ENCODE measurements around the gene LIPH.

DNA sequence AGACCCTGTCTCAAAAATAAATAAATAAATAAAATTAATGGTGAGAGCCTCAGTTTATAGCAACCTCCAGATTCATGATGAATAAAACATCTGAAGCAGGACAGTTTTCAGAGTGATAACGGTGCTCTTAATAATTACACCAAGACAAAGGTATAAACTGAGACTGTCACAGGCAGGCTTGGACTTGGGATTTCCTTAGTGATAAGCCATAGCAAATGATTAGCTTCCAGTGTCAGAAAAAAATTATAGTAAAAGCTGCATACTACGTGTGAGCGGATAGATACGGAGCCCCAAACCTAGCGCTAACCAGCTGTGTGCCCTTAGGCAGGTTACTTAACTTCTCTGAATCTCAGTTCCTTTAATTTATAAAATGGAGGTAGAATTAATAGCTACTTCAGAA, 21.5 kb downstream of the LIPH start:
- TF ChIP-seq, protein P1, sequence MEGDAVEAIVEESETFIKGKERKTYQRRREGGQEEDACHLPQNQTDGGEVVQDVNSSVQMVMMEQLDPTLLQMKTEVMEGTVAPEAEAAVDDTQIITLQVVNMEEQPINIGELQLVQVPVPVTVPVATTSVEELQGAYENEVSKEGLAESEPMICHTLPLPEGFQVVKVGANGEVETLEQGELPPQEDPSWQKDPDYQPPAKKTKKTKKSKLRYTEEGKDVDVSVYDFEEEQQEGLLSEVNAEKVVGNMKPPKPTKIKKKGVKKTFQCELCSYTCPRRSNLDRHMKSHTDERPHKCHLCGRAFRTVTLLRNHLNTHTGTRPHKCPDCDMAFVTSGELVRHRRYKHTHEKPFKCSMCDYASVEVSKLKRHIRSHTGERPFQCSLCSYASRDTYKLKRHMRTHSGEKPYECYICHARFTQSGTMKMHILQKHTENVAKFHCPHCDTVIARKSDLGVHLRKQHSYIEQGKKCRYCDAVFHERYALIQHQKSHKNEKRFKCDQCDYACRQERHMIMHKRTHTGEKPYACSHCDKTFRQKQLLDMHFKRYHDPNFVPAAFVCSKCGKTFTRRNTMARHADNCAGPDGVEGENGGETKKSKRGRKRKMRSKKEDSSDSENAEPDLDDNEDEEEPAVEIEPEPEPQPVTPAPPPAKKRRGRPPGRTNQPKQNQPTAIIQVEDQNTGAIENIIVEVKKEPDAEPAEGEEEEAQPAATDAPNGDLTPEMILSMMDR (IDR thresholded peaks at IDR 0.05) = no peak
- no peak for TF ChIP-seq ZFX (IDR thresholded peaks at IDR 0.05; ENCODE audit: borderline replicate concordance)
